ENCODE measurements around the gene ZFP92.

GRCh38 chrX:153408871-153409351 lies 2.4 kb upstream of the ZFP92 start:
- no peak for TF ChIP-seq POLR2A (IDR thresholded peaks at IDR 0.05)
- TF ChIP-seq, protein P1, sequence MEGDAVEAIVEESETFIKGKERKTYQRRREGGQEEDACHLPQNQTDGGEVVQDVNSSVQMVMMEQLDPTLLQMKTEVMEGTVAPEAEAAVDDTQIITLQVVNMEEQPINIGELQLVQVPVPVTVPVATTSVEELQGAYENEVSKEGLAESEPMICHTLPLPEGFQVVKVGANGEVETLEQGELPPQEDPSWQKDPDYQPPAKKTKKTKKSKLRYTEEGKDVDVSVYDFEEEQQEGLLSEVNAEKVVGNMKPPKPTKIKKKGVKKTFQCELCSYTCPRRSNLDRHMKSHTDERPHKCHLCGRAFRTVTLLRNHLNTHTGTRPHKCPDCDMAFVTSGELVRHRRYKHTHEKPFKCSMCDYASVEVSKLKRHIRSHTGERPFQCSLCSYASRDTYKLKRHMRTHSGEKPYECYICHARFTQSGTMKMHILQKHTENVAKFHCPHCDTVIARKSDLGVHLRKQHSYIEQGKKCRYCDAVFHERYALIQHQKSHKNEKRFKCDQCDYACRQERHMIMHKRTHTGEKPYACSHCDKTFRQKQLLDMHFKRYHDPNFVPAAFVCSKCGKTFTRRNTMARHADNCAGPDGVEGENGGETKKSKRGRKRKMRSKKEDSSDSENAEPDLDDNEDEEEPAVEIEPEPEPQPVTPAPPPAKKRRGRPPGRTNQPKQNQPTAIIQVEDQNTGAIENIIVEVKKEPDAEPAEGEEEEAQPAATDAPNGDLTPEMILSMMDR (IDR thresholded peaks at IDR 0.05): no peak

All from prostate gland (tissue), 2 donors.